Progenitor cell of endocrine pancreas (in vitro differentiated cells): ENCODE results near the gene MAGEB17. TPM values are rescaled to one million over a fixed set of nuclear protein-coding genes. Genes with fewer than 3 reads are reported as not detected.

Experiments
- DNase-seq: peaks from one replicate; pipeline ENCODE4 v3.0.0; 2021; ENCODE audit warnings: low spot score; ENCODE audit not compliant: unreplicated experiment
- H3K27ac Mint-ChIP-seq: 2 replicates; pipeline ENCODE4 v1.8.0; 2021; ENCODE audit warnings: mild to moderate bottlenecking, moderate library complexity, mixed read lengths
- H3K27me3 Mint-ChIP-seq: 2 replicates; pipeline ENCODE4 v1.8.0; 2021; ENCODE audit warnings: mixed read lengths
- H3K36me3 Mint-ChIP-seq: 2 replicates; pipeline ENCODE4 v1.8.0; 2022; ENCODE audit warnings: mixed read lengths; ENCODE audit not compliant: insufficient read depth
- H3K4me1 Mint-ChIP-seq: 2 replicates; pipeline ENCODE4 v1.8.0; 2021; ENCODE audit warnings: low read depth, mixed read lengths
- H3K4me3 Mint-ChIP-seq: 2 replicates; pipeline ENCODE4 v1.8.0; 2021; ENCODE audit warnings: low read depth, mild to moderate bottlenecking, moderate library complexity, mixed read lengths
- H3K9me3 Mint-ChIP-seq: 2 replicates; pipeline ENCODE4 v1.8.0; 2021; ENCODE audit warnings: low read depth, mixed read lengths
- CTCF ChIP-seq: fragments of 200-600 bp; sonication (generic); IDR thresholded peaks from one replicate; pipeline ENCODE4 v1.5.0; 2021; ENCODE audit warnings: antibody characterized with exemption, mild to moderate bottlenecking; ENCODE audit not compliant: unreplicated experiment
- total RNA-seq: library from RNA; stranded (reverse); gene quantifications from 2 replicates; pipeline ENCODE4 v1.2.1, GENCODE V29; 2021

The MAGEB17 gene
- total RNA-seq, 1 donor from 2014 or later, result 0.19 TPM

GRCh38 chrX:16215660-16216059 is 48.4 kb downstream of the MAGEB17 start:
- no peak for TF ChIP-seq CTCF
- Mint-ChIP-seq H3K9me3 (no peaks in the 10 kb centered on the region), H3K4me3 (no peak overlapping the region), H3K36me3 (no peaks in the 10 kb centered on the region), H3K4me1 (peaks cover 4% of the 10 kb centered on the region), H3K27ac (peak overlapping the region; percentile 62), H3K27me3 (no peaks in the 10 kb centered on the region)
- DNase-seq, result no peak

Other genes starting within 250 kb of the MAGEB17 start
- 1.7 and 1.8 TPM in 2 replicates for gene GRPR, start 43.9 kb upstream of the MAGEB17 start, total RNA-seq